ENCODE results near the gene C1GALT1C1L.
"Not testable (repeated sequence)": the region's sequence is repeated elsewhere in the genome, so short reads cannot be mapped to it uniquely, and the experiment has no call there.

Gene C1GALT1C1L

DNA sequence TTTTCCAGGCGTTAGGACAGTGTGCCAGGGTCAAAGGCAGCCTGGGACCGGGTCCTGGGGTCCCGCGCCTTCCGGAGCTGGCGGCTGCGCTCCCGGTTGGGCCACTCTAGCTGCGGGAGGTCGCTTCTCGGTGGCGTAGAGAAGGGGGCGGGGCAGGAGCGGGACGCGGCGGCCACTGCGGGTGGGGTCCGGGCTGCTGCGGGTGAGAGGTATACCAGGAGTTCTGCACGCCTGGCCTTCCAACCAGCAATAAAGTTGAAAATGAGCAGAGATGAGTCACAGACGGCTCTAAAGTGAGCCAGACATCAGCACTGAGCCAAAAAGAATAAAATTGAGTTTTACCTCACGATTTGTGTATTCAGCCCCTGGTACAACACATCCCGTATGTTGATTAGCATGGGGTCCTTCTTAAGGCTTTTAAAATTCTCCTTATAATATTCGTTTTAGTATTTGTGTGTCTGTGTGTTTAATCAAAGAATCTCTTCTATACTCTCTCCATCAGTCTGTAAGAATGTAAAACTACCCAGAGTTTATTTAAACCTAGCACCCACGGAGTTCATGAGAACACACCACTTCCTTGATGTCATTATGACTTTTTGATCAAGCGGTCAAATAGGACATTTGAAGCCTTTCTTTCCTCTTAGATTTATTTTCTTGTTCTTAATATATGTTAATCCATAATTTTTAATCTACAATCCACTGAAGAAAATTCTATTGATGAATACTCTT, at the start of gene C1GALT1C1L:
C1GALT1C1L (minus strand) TSS at position 108 of the 729 bp plus-strand sequence; CDS start at position 1, 107 bp downstream.
- peaks cover 11% of the 10 kb centered on the region for H3K4me1 Mint-ChIP-seq (ENCODE audit: low read depth)
- H3K27me3 Mint-ChIP-seq: peaks cover 3% of the 10 kb centered on the region
- peaks cover 6% of the 10 kb centered on the region for H3K36me3 Mint-ChIP-seq
- peaks cover 12% of the 10 kb centered on the region for H3K9me3 Mint-ChIP-seq (ENCODE audit: low read depth)
- no peak within 1 kb of the TSS for H3K27ac Mint-ChIP-seq
- H3K4me3 Mint-ChIP-seq: peak within 1 kb of the TSS; percentile 80

DNA sequence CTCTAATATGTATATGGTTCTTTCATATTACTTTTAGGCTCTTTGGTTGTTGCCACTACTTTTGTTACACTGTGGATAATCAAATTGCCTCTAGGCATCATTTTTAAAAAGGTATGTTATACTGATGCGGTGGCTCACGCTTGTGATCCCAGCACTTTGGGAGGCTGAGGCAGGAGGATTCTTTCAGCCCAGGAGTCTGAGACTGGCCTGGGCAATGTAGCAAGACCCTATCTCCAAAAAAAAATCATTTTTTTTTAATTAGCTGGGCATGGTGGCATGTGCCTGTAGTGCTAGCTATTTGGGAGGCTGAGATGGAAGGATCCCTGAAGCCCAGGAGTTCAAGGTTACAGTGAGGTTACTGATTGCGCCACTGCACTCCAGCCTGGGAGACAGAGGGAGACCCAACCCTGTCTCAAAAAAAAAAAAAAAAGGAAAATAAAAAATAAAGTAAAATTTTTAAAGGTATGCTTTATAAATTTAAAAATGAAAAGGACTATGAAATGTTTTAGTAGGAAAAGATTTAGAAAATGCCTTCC, 49.5 kb upstream of the C1GALT1C1L start:
- Mint-ChIP-seq H3K27ac (no peak overlapping the region), H3K27me3 (no peaks in the 10 kb centered on the region), H3K4me1 (ENCODE audit: low read depth) (no peaks in the 10 kb centered on the region), H3K9me3 (ENCODE audit: low read depth) (no peaks in the 10 kb centered on the region), H3K36me3 (peaks cover 3% of the 10 kb centered on the region), H3K4me3 (no peak overlapping the region)

DNA sequence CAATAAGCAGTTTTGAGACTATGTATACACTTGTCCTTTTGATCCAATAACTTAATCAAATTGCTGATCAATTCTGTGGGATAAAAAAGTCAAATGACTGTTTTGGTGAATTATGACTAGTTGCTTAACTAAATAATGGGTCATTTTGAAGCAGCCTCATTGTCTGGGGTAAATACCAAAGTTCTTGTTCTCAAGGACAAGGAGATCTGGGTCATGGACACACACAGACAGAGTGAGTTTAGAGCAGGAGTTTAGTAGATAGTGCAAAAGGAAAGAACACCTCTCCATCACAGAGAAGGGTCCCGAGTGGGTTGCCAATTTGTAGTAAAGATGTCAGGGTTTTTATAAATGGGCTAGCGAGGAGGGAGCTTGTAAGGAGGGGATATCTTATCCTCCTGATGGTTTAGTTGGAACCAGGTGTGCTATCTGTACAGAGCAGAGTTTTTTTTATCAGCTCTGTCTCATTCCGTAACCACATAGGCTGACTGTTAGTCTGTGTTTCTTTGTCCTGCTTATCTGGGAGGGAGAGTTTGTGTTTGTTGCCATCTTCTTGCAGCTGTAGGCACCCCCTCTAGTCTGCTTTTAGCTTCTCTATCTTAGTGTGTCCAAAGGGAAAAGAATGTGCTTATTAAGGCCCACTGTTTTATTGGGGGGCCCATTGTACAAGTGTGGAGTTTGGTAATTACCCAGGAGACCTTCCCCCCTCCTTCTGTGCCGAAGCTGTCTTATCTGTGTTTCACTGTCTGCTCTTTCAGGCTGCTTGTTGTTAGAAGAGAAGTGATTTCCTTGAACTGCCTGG, 48.7 kb upstream of the C1GALT1C1L start:
- H3K4me1 Mint-ChIP-seq (ENCODE audit: low read depth): no peaks in the 10 kb centered on the region
- H3K27ac Mint-ChIP-seq: no peak overlapping the region
- H3K36me3 Mint-ChIP-seq: peaks cover 3% of the 10 kb centered on the region
- H3K4me3 Mint-ChIP-seq: no peak overlapping the region
- no peaks in the 10 kb centered on the region for H3K27me3 Mint-ChIP-seq
- no peaks in the 10 kb centered on the region for H3K9me3 Mint-ChIP-seq (ENCODE audit: low read depth)

DNA sequence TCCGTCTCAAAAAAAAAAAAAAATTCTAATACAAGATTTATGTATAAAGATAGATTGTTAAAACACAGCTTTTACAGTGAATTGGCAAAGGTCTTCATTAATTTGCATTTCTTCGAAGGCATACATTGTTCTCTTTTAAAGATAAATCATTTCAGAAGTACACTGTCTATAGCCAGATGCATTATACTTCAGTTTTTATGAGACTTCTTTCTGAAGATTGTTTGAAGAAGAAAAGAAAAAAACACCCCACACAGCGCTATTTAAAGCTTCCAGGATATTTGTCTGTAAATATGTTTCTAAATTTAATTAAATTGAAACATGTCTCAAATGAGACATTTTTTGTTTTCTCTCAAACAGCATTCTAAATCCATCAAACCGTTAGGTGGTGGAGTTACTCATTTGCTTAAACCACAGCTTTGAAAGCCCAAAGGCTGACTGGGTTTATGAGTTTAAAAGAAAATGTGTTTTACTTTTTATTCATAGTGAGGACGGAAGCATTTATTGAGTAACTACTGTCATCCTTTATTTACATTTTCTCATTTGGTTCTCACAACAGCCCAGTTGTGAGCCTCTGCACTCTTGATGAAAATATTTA, 42.4 kb upstream of the C1GALT1C1L start:
- H3K27me3 Mint-ChIP-seq: no peaks in the 10 kb centered on the region
- H3K9me3 Mint-ChIP-seq (ENCODE audit: low read depth): no peaks in the 10 kb centered on the region
- H3K36me3 Mint-ChIP-seq: no peaks in the 10 kb centered on the region
- H3K4me3 Mint-ChIP-seq: no peak overlapping the region
- no peaks in the 10 kb centered on the region for H3K4me1 Mint-ChIP-seq (ENCODE audit: low read depth)
- no peak overlapping the region for H3K27ac Mint-ChIP-seq

DNA sequence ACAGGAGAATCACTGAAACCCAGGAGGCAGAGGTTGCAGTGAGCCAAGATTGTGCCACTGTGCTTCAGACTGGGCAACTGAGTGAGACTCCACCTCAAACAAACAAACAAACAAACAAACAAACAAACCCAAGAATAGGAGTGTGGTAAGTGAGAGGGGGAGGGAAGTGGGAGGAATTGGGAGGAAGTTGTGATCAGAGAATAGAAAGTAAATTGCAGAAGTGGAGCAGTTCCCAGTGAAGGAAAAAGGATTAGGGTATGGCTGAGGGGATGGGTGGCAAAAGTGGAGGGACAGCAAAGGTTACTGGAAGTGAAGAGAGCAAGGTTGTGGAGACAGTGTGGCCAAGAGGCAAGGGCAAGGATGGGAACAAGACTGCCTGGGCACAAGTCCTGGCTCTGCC, 41.1 kb upstream of the C1GALT1C1L start:
- no peak overlapping the region for H3K27ac Mint-ChIP-seq
- no peaks in the 10 kb centered on the region for H3K36me3 Mint-ChIP-seq

DNA sequence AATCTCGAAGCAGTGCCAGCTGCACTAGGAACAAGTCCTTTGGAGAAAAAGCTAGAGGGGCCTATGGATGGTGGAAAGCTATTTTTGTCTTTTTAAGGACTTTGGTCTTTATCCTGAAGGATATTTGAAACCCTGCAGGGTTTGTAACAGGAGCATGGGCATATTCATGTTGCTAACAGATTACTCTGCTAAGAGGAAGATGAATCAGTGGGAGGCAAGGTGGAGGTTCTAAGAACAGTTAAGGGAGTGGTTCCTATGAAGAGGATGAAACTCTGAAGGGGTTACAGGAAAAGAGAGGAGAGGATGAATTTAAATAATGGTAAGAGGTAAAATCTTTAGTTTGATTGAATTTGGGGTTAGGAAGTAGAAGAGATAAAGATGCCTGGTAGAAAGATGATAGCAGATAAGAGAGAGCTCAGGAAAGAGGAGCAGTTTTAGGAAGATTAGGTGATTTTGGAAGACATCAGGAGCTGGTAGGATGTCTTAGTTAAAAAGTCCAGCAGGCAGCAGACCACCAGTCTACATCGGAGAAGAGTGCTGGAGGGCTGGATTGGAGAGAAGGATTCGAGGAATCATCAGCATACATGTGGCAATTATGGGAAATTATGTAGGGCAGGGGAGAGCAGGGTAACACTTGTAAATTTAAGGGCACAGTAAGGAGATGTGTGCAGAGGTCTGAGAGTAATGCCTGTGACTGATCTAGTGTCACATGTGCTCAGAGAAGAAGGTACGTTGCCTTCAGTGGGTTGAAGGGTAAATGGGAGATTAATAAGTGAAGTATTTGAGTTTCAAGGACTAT, 39.3 kb upstream of the C1GALT1C1L start:
- H3K9me3 Mint-ChIP-seq (ENCODE audit: low read depth): no peaks in the 10 kb centered on the region
- no peak overlapping the region for H3K27ac Mint-ChIP-seq
- no peaks in the 10 kb centered on the region for H3K4me1 Mint-ChIP-seq (ENCODE audit: low read depth)

More for the DNA sequence above, 41.1 kb upstream of the C1GALT1C1L start:
- no peaks in the 10 kb centered on the region for H3K9me3 Mint-ChIP-seq (ENCODE audit: low read depth)
- no peaks in the 10 kb centered on the region for H3K27me3 Mint-ChIP-seq
- no peak overlapping the region for H3K4me3 Mint-ChIP-seq
- H3K4me1 Mint-ChIP-seq (ENCODE audit: low read depth): no peaks in the 10 kb centered on the region

DNA sequence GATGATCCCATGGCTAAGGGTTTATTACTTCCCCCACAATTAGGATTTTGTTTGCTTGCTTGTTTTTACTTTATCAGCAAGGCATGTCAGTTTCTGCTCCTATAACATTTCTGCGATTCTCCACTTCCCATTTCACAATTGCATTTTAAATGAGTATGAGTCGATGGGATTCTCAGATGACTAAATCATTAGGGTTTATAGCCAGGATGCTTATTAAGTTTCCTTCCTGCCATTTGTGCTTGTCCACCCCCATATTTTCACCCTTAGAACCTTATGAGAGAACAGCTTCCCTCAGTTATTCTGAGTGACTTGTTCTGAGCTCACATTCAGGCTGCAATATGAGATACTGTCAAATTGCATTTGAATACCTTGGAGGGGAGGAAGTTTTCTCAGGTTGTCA, 37.9 kb upstream of the C1GALT1C1L start:
- no peaks in the 10 kb centered on the region for H3K4me1 Mint-ChIP-seq (ENCODE audit: low read depth)
- peaks cover 2% of the 10 kb centered on the region for H3K36me3 Mint-ChIP-seq
- no peak overlapping the region for H3K4me3 Mint-ChIP-seq
- H3K27ac Mint-ChIP-seq: no peak overlapping the region
- H3K27me3 Mint-ChIP-seq: peaks cover 2% of the 10 kb centered on the region
- H3K9me3 Mint-ChIP-seq (ENCODE audit: low read depth): no peaks in the 10 kb centered on the region

More for the DNA sequence above, 39.3 kb upstream of the C1GALT1C1L start:
- Mint-ChIP-seq H3K36me3 (peaks cover 2% of the 10 kb centered on the region), H3K4me3 (no peak overlapping the region), H3K27me3 (peaks cover 2% of the 10 kb centered on the region)

DNA sequence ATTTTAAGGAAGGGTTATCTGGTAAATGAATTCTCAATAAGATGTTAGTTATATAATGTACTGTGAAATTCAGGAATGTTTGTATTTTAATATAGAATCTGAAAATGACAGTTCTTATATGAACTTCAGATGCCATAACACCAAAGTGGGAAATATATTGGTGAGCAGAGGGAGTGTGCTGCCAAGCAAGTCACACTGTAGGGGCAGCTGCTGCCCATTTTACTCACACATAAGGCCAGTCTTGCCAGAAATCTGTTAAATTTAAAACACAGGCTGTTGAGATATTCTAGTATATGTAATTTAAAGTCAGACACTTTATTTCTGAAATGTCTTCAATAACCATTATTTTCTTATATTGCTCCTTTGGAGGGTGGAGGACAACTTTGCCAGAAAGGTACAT, 34.6 kb upstream of the C1GALT1C1L start:
- Mint-ChIP-seq H3K36me3 (peaks cover 4% of the 10 kb centered on the region), H3K27me3 (peaks cover 2% of the 10 kb centered on the region), H3K27ac (no peak overlapping the region), H3K9me3 (ENCODE audit: low read depth) (no peaks in the 10 kb centered on the region), H3K4me1 (ENCODE audit: low read depth) (no peaks in the 10 kb centered on the region), H3K4me3 (no peak overlapping the region)

DNA sequence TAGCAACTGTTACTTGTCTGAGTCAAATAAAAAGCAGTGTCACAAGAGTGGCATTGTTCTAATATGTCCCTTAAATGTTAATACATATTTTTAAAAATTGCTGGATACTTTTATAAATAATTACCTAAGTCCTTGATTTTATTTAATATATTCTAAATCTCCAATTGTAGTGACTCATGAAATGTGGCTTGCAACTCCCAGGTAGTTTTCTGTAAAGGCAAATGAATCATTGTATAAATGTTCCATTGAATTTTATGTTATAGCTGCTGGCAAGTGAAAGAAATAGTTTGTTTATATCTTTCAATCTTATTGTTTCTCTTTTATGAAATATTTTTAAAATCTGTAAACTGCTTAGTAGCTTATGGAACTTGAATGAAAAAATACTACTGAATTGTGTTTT, 32.7 kb upstream of the C1GALT1C1L start:
- Mint-ChIP-seq H3K4me3 (no peak overlapping the region), H3K4me1 (ENCODE audit: low read depth) (no peaks in the 10 kb centered on the region), H3K36me3 (peaks cover 4% of the 10 kb centered on the region), H3K9me3 (ENCODE audit: low read depth) (no peaks in the 10 kb centered on the region), H3K27me3 (peaks cover 4% of the 10 kb centered on the region), H3K27ac (no peak overlapping the region)

DNA sequence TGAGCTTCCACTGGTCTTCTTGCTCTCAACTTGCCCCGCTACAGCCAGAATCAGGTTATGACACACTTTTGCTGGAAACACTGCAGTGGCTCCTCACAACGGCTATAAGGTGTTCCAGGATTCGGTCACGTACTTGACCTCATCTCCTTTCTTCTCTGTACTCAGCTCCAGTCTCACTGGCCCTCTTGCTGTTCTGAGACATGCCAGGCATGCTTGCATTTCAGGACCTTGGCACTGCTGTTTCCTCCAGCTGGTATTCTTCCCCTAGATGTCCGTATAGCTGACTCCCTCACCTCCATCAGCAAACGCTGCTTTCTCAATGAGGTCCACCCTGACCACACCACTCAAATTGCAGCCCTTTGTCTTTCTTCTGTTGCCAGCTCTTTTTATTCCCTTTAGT, 31.9 kb upstream of the C1GALT1C1L start:
- Mint-ChIP-seq H3K4me1 (ENCODE audit: low read depth) (no peaks in the 10 kb centered on the region), H3K27me3 (peaks cover 4% of the 10 kb centered on the region), H3K9me3 (ENCODE audit: low read depth) (no peaks in the 10 kb centered on the region), H3K36me3 (peaks cover 4% of the 10 kb centered on the region), H3K4me3 (no peak overlapping the region), H3K27ac (no peak overlapping the region)

DNA sequence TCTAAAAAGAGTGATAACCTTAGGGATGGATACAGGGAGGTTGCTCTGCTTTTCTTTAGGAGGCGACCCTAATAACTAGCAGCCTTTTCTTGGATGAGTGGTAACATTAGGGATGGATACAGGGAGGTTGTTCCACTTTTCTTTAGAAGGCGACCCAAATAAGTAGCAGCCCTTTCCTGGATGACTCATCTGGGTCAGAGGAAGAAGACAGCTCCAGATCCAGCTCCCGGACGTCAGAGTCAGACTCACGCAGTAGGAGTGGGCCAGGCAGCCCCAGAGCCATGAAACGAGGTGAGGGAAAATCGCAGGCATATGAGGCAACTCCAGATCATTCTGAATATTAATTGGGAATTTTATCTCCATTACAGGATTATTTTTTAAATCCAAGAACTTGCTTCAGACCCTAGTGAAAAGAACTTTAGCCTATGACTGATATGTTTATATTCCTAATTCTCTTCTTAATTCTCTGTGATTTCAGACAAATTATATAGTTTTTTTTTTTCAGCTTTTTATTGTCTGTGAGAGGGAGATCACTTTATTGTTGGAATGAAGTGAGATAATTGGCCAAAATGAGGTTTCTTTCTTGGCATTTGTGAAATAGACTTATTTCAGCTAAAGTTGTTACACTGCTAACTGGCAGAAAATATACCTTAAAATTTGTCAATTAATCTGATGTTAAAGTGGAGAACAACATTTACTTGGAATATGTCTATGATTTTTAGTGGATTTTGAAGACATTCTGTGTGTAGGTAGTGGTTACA, 31.2 kb upstream of the C1GALT1C1L start:
- no peaks in the 10 kb centered on the region for H3K4me1 Mint-ChIP-seq (ENCODE audit: low read depth)
- no peaks in the 10 kb centered on the region for H3K9me3 Mint-ChIP-seq (ENCODE audit: low read depth)
- H3K36me3 Mint-ChIP-seq: peaks cover 4% of the 10 kb centered on the region
- no peak overlapping the region for H3K27ac Mint-ChIP-seq
- no peak overlapping the region for H3K4me3 Mint-ChIP-seq
- peaks cover 4% of the 10 kb centered on the region for H3K27me3 Mint-ChIP-seq

DNA sequence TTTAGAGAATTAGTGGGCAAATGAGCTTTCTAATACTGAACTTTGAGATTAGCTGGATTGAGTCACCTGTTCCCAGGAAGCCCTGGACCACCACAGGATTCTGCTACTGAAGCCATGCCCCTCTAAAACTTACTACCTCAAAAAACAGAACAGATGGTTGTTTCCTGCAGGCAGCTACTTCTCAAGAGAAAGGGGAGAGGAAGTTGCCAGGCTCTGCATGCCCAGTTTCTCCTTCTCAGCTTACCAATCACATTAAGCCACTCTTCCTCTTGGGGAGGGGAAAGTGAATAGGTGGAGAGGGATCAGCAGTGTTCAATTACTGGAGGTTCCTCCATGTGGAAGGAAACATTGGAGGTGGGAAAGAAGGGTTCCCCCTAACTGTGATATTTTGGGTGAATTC, 24.9 kb upstream of the C1GALT1C1L start:
- H3K27ac Mint-ChIP-seq: no peak overlapping the region
- H3K27me3 Mint-ChIP-seq: peaks cover 1% of the 10 kb centered on the region
- H3K4me3 Mint-ChIP-seq: no peak overlapping the region
- H3K36me3 Mint-ChIP-seq: peaks cover 4% of the 10 kb centered on the region
- H3K4me1 Mint-ChIP-seq (ENCODE audit: low read depth): no peaks in the 10 kb centered on the region
- no peaks in the 10 kb centered on the region for H3K9me3 Mint-ChIP-seq (ENCODE audit: low read depth)

DNA sequence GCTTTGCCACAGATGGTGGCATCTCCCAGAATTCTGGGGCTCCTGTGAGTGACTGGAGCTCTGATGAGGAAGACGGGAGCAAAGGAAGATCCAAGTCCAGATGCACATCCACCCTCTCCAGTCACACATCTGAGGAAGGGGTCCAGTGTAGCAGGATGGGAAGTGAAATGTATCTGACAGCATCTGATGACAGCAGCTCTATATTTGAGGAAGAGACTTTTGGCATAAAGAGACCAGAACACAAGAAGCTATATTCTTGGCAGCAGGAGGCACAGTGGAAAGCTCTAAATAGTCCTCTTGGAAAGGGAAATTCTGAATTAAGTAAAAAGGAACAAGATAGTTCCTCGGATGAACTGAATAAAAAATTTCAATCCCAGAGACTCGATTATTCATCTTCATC, 23.5 kb upstream of the C1GALT1C1L start:
- Mint-ChIP-seq H3K4me1 (ENCODE audit: low read depth) (no peaks in the 10 kb centered on the region), H3K27ac (no peak overlapping the region), H3K36me3 (peaks cover 9% of the 10 kb centered on the region), H3K4me3 (no peak overlapping the region), H3K9me3 (ENCODE audit: low read depth) (no peaks in the 10 kb centered on the region), H3K27me3 (peaks cover 1% of the 10 kb centered on the region)

DNA sequence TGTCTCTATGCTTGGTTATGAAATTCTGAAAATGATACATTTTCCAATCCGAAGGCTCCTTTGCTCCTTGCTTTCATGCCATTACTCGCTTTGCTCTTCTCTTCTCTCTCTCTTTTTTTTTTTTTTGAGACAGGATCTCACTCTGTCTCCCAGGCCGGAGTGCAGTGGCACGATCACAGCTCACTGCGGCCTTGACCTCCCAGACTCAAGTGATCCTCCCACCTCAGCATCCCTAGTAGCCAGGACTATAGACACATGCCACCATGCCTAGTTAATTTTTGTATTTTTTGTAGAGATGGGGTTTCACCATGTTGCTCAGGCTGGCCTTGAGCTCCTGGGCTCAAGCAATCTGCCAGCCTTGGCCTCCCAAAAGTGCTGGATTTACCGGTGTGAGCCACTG, 21.9 kb upstream of the C1GALT1C1L start:
- not testable (repeated sequence) for H3K36me3 Mint-ChIP-seq; H3K27ac Mint-ChIP-seq; H3K9me3 Mint-ChIP-seq (ENCODE audit: low read depth); H3K27me3 Mint-ChIP-seq; H3K4me1 Mint-ChIP-seq (ENCODE audit: low read depth); H3K4me3 Mint-ChIP-seq
